Breast epithelium (tissue), 3 donors: ENCODE results near the gene KDM6A.

ENCODE experiments used
- POLR2AphosphoS5 ChIP-seq, 3 donors: sonication (generic); formaldehyde crosslinking; IDR thresholded peaks; one replicate each; pipeline ENCODE4 v1.6.1; 2017; ENCODE audit warnings: antibody characterized with exemption in 3 of 3
- TF ChIP-seq, protein P1 (sequence below), 3 donors: fragments of 450-650 bp; IDR thresholded peaks; one replicate each; pipeline ENCODE4 v1.5.1; 2016 to 2017; ENCODE audit warnings: antibody characterized with exemption in 3 of 3, mild to moderate bottlenecking in 3 of 3, moderate library complexity in 3 of 3

DNA sequence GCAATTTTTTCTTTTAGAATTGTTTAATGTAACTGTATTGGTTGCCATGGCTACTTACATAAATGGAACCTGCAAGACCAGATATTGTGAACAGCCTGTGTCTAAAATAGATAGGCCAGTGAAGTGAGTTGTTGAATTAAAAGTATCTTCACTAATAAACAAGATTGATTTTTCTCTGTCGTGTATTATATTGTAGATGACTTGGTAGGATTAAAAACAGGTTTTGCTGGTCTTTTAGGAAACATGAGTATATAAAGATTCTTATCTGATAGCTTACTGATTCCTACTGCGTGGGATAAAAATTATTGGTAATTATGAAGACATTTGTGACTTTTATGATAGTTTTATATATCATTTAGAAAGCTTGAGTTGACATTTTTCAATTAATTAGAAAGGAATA, 162.1 kb downstream of the KDM6A start:
- TF ChIP-seq, protein P1, sequence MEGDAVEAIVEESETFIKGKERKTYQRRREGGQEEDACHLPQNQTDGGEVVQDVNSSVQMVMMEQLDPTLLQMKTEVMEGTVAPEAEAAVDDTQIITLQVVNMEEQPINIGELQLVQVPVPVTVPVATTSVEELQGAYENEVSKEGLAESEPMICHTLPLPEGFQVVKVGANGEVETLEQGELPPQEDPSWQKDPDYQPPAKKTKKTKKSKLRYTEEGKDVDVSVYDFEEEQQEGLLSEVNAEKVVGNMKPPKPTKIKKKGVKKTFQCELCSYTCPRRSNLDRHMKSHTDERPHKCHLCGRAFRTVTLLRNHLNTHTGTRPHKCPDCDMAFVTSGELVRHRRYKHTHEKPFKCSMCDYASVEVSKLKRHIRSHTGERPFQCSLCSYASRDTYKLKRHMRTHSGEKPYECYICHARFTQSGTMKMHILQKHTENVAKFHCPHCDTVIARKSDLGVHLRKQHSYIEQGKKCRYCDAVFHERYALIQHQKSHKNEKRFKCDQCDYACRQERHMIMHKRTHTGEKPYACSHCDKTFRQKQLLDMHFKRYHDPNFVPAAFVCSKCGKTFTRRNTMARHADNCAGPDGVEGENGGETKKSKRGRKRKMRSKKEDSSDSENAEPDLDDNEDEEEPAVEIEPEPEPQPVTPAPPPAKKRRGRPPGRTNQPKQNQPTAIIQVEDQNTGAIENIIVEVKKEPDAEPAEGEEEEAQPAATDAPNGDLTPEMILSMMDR (IDR thresholded peaks at IDR 0.05) = no peak
- TF ChIP-seq POLR2AphosphoS5 (IDR thresholded peaks at IDR 0.05) = no peak
